Nephron progenitor cell (in vitro differentiated cells): Measurements from ENCODE around the gene DNAH2.

ENCODE experiments used
- DNase-seq: peaks from one replicate; pipeline ENCODE4 v3.0.0; 2021
- H3K27ac Mint-ChIP-seq: 2 replicates; pipeline ENCODE4 v1.8.0; 2021; ENCODE audit warnings: mild to moderate bottlenecking, moderate library complexity, mixed read lengths
- H3K27me3 Mint-ChIP-seq: 2 replicates; pipeline ENCODE4 v1.8.0; 2021; ENCODE audit warnings: mild to moderate bottlenecking, low read depth, mixed read lengths; ENCODE audit not compliant: poor library complexity
- H3K36me3 Mint-ChIP-seq: 2 replicates; pipeline ENCODE4 v1.8.0; 2021; ENCODE audit warnings: low read depth, mixed read lengths
- H3K4me1 Mint-ChIP-seq: 2 replicates; pipeline ENCODE4 v1.8.0; 2021; ENCODE audit warnings: mixed read lengths
- H3K4me3 Mint-ChIP-seq: 2 replicates; pipeline ENCODE4 v1.8.0; 2021; ENCODE audit warnings: mild to moderate bottlenecking, moderate library complexity, mixed read lengths
- H3K9me3 Mint-ChIP-seq: 2 replicates; pipeline ENCODE4 v1.8.0; 2021; ENCODE audit warnings: mild to moderate bottlenecking, moderate library complexity, mixed read lengths
- CTCF ChIP-seq: fragments of 200-600 bp; sonication (generic); IDR thresholded peaks from 2 replicates; pipeline ENCODE4 v1.5.0; 2021; ENCODE audit warnings: antibody characterized with exemption

Gene DNAH2

DNA sequence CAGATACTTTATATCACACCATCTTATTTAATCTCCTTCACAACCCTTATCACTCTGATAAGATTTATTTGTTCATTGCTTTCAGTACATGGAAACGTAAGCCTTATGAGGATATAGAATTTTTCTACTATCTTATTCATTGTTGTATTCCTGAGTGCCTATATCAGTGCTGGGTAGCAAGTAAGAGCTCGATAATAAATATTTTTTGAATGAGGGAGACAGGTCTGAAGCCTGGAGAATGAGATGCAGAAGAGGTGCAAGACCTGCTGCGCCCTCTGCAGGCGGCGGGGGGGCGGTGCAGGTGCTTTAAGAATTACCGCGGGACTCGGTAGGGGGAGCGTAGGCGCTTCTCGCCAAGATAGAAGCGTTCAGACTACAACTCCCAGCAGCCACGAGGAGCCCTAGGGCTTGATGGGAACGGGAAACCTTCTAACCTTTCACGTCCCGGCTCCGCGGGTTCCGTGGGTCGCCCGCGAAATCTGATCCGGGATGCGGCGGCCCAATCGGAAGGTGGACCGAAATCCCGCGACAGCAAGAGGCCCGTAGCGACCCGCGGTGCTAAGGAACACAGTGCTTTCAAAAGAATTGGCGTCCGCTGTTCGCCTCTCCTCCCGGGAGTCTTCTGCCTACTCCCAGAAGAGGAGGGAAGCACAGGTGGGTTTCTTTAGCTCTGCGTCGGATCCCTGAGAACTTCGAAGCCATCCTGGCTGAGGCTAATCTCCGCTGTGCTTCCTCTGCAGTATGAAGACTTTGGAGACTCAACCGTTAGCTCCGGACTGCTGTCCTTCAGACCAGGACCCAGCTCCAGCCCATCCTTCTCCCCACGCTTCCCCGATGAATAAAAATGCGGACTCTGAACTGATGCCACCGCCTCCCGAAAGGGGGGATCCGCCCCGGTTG is 29.4 kb upstream of the DNAH2 start, which contains the start of gene WRAP53:
WRAP53 (plus strand) TSS at position 570 of the 900 bp plus-strand sequence; CDS start at position 742, 172 bp downstream.
- H3K4me1 Mint-ChIP-seq: peaks cover 45% of the 10 kb centered on the region
- TF ChIP-seq CTCF: peak; percentile 100
- peaks cover 33% of the 10 kb centered on the region for H3K36me3 Mint-ChIP-seq
- peaks cover 3% of the 10 kb centered on the region for H3K27me3 Mint-ChIP-seq
- peak within 1 kb of the TSS; percentile 96 for H3K4me3 Mint-ChIP-seq
- DNase-seq: peak; percentile 94
- peak within 1 kb of the TSS; percentile 100 for H3K27ac Mint-ChIP-seq
- no peaks in the 10 kb centered on the region for H3K9me3 Mint-ChIP-seq

GRCh38 chr17:7688808-7689316 is 28.7 kb upstream of the DNAH2 start:
- peaks cover 3% of the 10 kb centered on the region for H3K27me3 Mint-ChIP-seq
- peaks cover 45% of the 10 kb centered on the region for H3K4me1 Mint-ChIP-seq
- H3K27ac Mint-ChIP-seq: peak overlapping the region; percentile 66
- H3K4me3 Mint-ChIP-seq: peak overlapping the region; percentile 96
- peaks cover 35% of the 10 kb centered on the region for H3K36me3 Mint-ChIP-seq
- peak; percentile 15 for DNase-seq
- H3K9me3 Mint-ChIP-seq: no peaks in the 10 kb centered on the region
- no peak for TF ChIP-seq CTCF

GRCh38 chr17:7695586-7695985 is 22.0 kb upstream of the DNAH2 start:
- Mint-ChIP-seq H3K4me3 (no peak overlapping the region), H3K9me3 (no peaks in the 10 kb centered on the region), H3K4me1 (peaks cover 4% of the 10 kb centered on the region), H3K36me3 (peaks cover 52% of the 10 kb centered on the region), H3K27me3 (peaks cover 5% of the 10 kb centered on the region), H3K27ac (peak overlapping the region; percentile 40)
- DNase-seq: no peak
- no peak for TF ChIP-seq CTCF

- H3K4me1 Mint-ChIP-seq: peaks cover 5% of the 10 kb centered on the region
- H3K27me3 Mint-ChIP-seq: peaks cover 2% of the 10 kb centered on the region
- H3K4me3 Mint-ChIP-seq: no peak overlapping the region
- no peak for DNase-seq
- H3K27ac Mint-ChIP-seq: no peak overlapping the region
- peaks cover 42% of the 10 kb centered on the region for H3K36me3 Mint-ChIP-seq
- no peaks in the 10 kb centered on the region for H3K9me3 Mint-ChIP-seq
- no peak for TF ChIP-seq CTCF
These were observed 19.5 kb upstream of the DNAH2 start for GRCh38 chr17:7697828-7698588.

DNA sequence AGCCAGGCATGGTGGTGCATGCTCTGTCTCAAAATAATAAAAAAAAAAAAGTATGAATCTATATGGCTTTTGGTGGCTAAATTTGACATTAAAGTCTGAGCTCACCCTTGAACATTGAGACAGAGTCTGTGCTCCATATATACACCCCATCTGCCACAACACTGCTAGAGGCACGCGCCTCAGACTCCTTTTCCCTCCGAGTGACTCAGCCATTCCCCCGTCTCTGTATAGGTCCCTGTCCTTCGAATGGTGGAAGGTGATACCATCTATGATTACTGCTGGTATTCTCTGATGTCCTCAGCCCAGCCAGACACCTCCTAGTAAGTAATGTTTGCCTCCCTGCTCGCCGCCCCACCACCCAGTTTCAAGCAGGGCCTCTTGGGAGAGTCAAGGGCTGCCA is 17.0 kb upstream of the DNAH2 start:
- no peak overlapping the region for H3K4me3 Mint-ChIP-seq

More for the DNA sequence above, 17.0 kb upstream of the DNAH2 start:
- peaks cover 20% of the 10 kb centered on the region for H3K4me1 Mint-ChIP-seq
- no peaks in the 10 kb centered on the region for H3K9me3 Mint-ChIP-seq
- H3K36me3 Mint-ChIP-seq: peaks cover 28% of the 10 kb centered on the region
- H3K27me3 Mint-ChIP-seq: peaks cover 9% of the 10 kb centered on the region
- H3K27ac Mint-ChIP-seq: no peak overlapping the region
- no peak for TF ChIP-seq CTCF
- DNase-seq: no peak
